Neuronal stem cell (in vitro differentiated cells): ENCODE data around the gene L3MBTL4.

Experiments used
- DNase-seq: peaks from one replicate; pipeline ENCODE4 v3.0.0-alpha.2; 2013; ENCODE audit warnings: low spot score
- H2AFZ ChIP-seq: one replicate; pipeline ENCODE4 v1.6.1; 2013; ENCODE audit warnings: mild to moderate bottlenecking, low read length, inconsistent platforms
- H2AK5ac ChIP-seq: 2 replicates; pipeline ENCODE4 v1.6.1; 2013; ENCODE audit warnings: low read depth, mild to moderate bottlenecking, inconsistent platforms, low read length, moderate library complexity, mixed read lengths
- H2BK120ac ChIP-seq: 2 replicates; pipeline ENCODE4 v1.6.1; 2013; ENCODE audit warnings: low read depth, mild to moderate bottlenecking, inconsistent platforms, low read length, moderate library complexity, mixed read lengths
- H2BK12ac ChIP-seq: one replicate; pipeline ENCODE4 v1.6.1; 2013; ENCODE audit warnings: low read length, inconsistent platforms
- H2BK15ac ChIP-seq: 2 replicates; pipeline ENCODE4 v1.6.1; 2013; ENCODE audit warnings: mild to moderate bottlenecking, low read length, inconsistent platforms, mixed read lengths
- H2BK5ac ChIP-seq: one replicate; pipeline ENCODE4 v1.6.1; 2013; ENCODE audit warnings: inconsistent platforms, mild to moderate bottlenecking, low read length, moderate library complexity
- H3K14ac ChIP-seq: one replicate; pipeline ENCODE4 v1.6.1; 2013; ENCODE audit warnings: low read length, inconsistent platforms
- H3K18ac ChIP-seq: 2 replicates; pipeline ENCODE4 v1.6.1; 2013; ENCODE audit warnings: low read length, inconsistent platforms
- H3K23ac ChIP-seq: 2 replicates; pipeline ENCODE4 v1.6.1; 2013; ENCODE audit warnings: low read depth, mild to moderate bottlenecking, mixed read lengths, low read length, inconsistent platforms; ENCODE audit not compliant: poor library complexity
- H3K27ac ChIP-seq: replicated peaks from 3 replicates; pipeline ENCODE4 v1.5.1; 2013; ENCODE audit warnings: low read length, inconsistent platforms
- H3K27me3 ChIP-seq, 3 experiments: 2 replicates each; pipeline ENCODE4 v1.6.1; 2013; ENCODE audit warnings: low read length in 3 of 3, mild to moderate bottlenecking in 2 of 3, inconsistent platforms in 1 of 3, low read depth in 1 of 3, mixed read lengths in 1 of 3, moderate library complexity in 1 of 3; ENCODE audit not compliant: control insufficient read depth in 3 of 3, insufficient read depth in 3 of 3
- H3K36me3 ChIP-seq, 2 donors: replicated peaks in 1 of 2; 2 replicates each; pipeline ENCODE4 v1.6.1; 2013; ENCODE audit warnings: low read length in 2 of 2; ENCODE audit not compliant: control insufficient read depth in 2 of 2, insufficient read depth in 2 of 2
- H3K4ac ChIP-seq: 2 replicates; pipeline ENCODE4 v1.6.1; 2013; ENCODE audit warnings: inconsistent platforms, mild to moderate bottlenecking, low read length, moderate library complexity
- H3K4me1 ChIP-seq, 2 donors: 1 replicate in 1 of 2; 2 replicates in 1 of 2; pipeline ENCODE4 v1.6.1; 2013; ENCODE audit warnings: low read length in 2 of 2, low read depth in 1 of 2; ENCODE audit not compliant: control insufficient read depth in 2 of 2, insufficient read depth in 1 of 2
- H3K4me2 ChIP-seq: one replicate; pipeline ENCODE4 v1.6.1; 2013; ENCODE audit warnings: mild to moderate bottlenecking, low read length, inconsistent platforms; ENCODE audit not compliant: insufficient read depth, poor library complexity, severe bottlenecking
- H3K4me3 ChIP-seq, 2 donors: 2 replicates each; pipeline ENCODE4 v1.5.1; 2013; ENCODE audit warnings: low read length in 2 of 2, mild to moderate bottlenecking in 2 of 2, inconsistent platforms in 1 of 2, moderate library complexity in 1 of 2
- H3K79me1 ChIP-seq: one replicate; pipeline ENCODE4 v1.6.1; 2013; ENCODE audit warnings: low read depth, mild to moderate bottlenecking, inconsistent platforms, low read length, moderate library complexity
- H3K9ac ChIP-seq: one replicate; pipeline ENCODE4 v1.6.1; 2013; ENCODE audit warnings: mild to moderate bottlenecking, low read depth, low read length, inconsistent platforms; ENCODE audit not compliant: poor library complexity
- H3K9me3 ChIP-seq, 2 donors: replicated peaks in 1 of 2; 2 replicates each; pipeline versions ENCODE3 to v1.6.1; 2013; ENCODE audit warnings: low read length in 2 of 2, mild to moderate bottlenecking in 2 of 2, inconsistent platforms in 1 of 2, low read depth in 1 of 2, mixed read lengths in 1 of 2, moderate library complexity in 1 of 2; ENCODE audit not compliant: control insufficient read depth in 2 of 2, insufficient read depth in 1 of 2
- H4K8ac ChIP-seq: one replicate; pipeline ENCODE4 v1.6.1; 2013; ENCODE audit warnings: low read depth, mild to moderate bottlenecking, inconsistent platforms, low read length, moderate library complexity
- H4K91ac ChIP-seq: one replicate; pipeline ENCODE4 v1.6.1; 2013; ENCODE audit warnings: low read length, low read depth, mild to moderate bottlenecking, inconsistent platforms; ENCODE audit not compliant: poor library complexity
- WGBS, 2 donors: extraction: QIAGEN DNeasy Blood & Tissue Kit; methylation state at CpG; one replicate each; pipeline ENCODE4 v1.1.7; 2013; ENCODE audit warnings: missing lambda C conversion rate in 2 of 2, mixed read lengths in 1 of 2; ENCODE audit not compliant: insufficient read length in 2 of 2, insufficient replicate concordance in 1 of 2; ENCODE audit errors: extremely low coverage in 2 of 2; 5-methylcytosine and 5-hydroxymethylcytosine counted together

Gene L3MBTL4

DNA sequence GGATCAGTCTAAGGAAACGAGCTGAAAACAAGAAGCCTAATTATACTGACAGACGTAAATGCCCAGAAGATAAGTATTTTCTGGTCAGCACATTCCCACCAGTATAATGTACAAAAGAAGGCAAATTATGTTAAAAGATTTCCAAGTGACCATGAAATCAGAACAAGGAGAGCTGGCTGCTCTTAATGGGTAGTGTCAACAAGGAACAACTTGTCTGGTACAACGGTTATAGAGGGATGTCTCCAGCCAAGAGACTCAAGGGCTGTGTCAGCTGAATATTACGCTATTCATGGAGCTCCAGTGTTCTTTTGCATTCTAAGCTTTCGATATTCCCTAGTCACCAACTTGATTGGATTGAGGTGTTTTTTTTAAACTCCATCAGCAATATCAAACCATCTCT, 8.6 kb upstream of the L3MBTL4 start:
- Histone ChIP-seq H3K27me3 (no peaks in the 10 kb centered on the region), H4K8ac (no peak overlapping the region), H3K4ac (no peak overlapping the region), H2AK5ac (no peak overlapping the region), H2BK120ac (no peak overlapping the region), H3K23ac (no peak overlapping the region), H3K79me1 (no peaks in the 10 kb centered on the region), H3K4me3 (no peak overlapping the region), H4K91ac (no peak overlapping the region), H3K9ac (no peak overlapping the region), H3K14ac (no peak overlapping the region), H3K9me3 (no peaks in the 10 kb centered on the region), H2BK12ac (no peak overlapping the region), H3K4me2 (no peak overlapping the region), H2AFZ (no peak overlapping the region), H2BK5ac (no peak overlapping the region), H3K27ac (no peak overlapping the region), H3K36me3 (no peaks in the 10 kb centered on the region), H3K4me1 (no peaks in the 10 kb centered on the region), H2BK15ac (no peak overlapping the region), H3K18ac (no peak overlapping the region)
- DNase-seq, result no peak
- WGBS, 2 donors, result no CpG with 5 or more reads among the region's 5 CpGs

DNA sequence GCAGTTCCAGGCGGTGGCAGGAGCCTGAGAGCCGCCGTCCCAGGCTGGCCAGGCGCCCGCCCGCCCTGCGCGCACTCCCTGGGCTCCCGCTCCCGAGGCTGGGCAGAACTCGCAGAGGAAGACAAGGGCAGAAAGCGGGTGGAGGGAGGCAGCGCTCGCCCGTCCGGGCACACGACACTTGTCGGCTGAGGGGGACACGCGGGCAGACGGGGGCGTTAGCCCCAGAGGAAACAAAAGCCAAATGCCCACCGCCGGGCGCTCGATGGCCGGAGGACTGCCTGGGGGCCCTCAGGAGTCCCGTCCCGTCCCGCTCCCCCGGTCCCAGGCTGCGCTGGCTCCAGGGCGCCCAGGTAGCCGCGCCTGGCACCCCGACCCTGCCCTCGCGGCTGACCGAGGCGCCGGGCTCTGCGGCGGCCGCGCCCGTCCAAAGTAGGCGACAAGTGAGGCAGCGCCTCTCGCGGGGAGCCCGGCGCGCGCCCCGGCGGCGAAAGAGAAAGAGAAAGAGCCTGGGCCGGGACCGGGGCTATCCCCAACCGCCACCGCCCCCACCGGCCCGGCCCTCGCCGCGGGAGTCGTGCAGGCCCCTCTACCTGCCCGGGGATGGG, 491 bp downstream of the L3MBTL4 start:
- no CpG with 5 or more reads among the region's 68 CpGs for WGBS, 2 donors
- Histone ChIP-seq H2BK15ac (no peak overlapping the region), H2AFZ (peak overlapping the region; percentile 80), H3K18ac (peak overlapping the region; percentile 93), H3K27ac (no peak overlapping the region), H3K4me2 (peak overlapping the region; percentile 86), H3K14ac (peak overlapping the region; percentile 71), H2BK5ac (peak overlapping the region; percentile 13), H4K91ac (no peak overlapping the region), H3K9me3 (peaks cover 0 to 5% of the 10 kb centered on the region in 2 donors), H3K4me3 (peak overlapping the region in 1 of 2 donors; percentile 85), H4K8ac (peak overlapping the region; percentile 43), H3K4me1 (no peaks in the 10 kb centered on the region), H2BK12ac (peak overlapping the region; percentile 84), H3K23ac (no peak overlapping the region), H3K9ac (peak overlapping the region; percentile 90), H2BK120ac (peak overlapping the region; percentile 72), H3K36me3 (no peaks in the 10 kb centered on the region), H3K4ac (no peak overlapping the region), H2AK5ac (no peak overlapping the region), H3K79me1 (no peaks in the 10 kb centered on the region), H3K27me3 (peaks cover 13 to 62% (median 33%) of the 10 kb centered on the region in 3 experiments)
- no peak for DNase-seq

DNA sequence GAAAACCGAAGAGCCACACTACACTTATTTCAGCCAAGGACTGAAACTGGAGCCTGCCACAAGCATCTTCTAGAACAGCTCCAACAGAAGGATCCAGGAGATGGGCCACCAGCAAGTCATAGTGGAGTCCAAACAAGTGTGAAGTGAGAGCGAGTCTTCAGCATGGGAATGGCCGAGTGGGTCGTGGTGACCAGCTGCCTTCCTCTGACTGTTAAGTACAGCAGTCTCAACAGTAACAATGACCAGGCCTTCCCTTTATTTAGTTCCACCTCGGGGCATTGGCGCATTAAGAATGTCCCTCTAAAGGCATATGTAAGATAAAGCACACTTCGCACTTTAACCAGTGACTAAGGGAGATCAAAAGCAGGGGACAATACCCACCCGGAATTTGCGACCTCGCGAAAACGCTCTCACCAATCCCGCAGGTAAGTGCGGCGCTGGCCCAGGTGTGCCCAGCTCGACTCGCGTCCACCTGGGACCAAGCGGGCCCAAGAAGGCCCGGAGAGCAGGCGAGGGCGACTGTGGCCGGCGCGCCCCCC, 1.1 kb downstream of the L3MBTL4 start:
- Histone ChIP-seq H2BK15ac (no peak overlapping the region), H3K18ac (peak overlapping the region; percentile 93), H2BK120ac (no peak overlapping the region), H2BK12ac (no peak overlapping the region), H2AK5ac (no peak overlapping the region), H3K4ac (no peak overlapping the region), H3K27ac (no peak overlapping the region), H3K4me2 (peak overlapping the region; percentile 86), H3K36me3 (no peaks in the 10 kb centered on the region), H3K4me1 (no peaks in the 10 kb centered on the region), H3K4me3 (peak overlapping the region in 1 of 2 donors; percentile 85), H2BK5ac (peak overlapping the region; percentile 13), H3K79me1 (no peaks in the 10 kb centered on the region), H2AFZ (no peak overlapping the region), H3K9me3 (peaks cover 0 to 5% of the 10 kb centered on the region in 2 donors), H3K9ac (peak overlapping the region; percentile 70), H4K8ac (no peak overlapping the region), H3K27me3 (peaks cover 13 to 62% (median 33%) of the 10 kb centered on the region in 3 experiments), H4K91ac (no peak overlapping the region), H3K23ac (no peak overlapping the region), H3K14ac (peak overlapping the region; percentile 71)
- DNase-seq, result no peak
- no CpG with 5 or more reads among the region's 25 CpGs for WGBS, 2 donors

DNA sequence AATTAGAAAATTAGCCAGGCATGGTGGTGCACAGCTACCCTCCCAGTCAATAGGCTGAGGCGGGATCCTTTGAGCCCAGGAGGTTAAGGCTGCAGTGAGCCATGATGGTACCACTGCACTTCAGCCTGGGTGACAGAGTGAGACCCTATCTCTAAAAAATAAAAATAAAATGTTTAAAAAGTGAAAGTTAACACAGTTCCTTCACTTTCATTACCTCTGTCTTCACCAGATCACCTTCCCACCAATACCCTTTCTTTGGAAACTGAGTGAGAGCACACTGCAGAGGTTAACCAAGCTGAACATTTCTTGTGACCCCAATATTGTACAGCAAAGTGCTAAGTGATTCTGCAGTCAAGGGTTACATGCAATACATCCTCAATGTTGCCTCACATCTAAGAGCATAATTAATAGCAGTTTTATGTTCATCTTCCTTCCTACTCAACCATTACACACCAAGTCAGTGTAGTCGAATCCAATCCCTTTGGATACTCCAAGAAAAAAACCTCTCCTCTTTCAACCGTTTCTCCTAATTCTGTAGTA, 1.7 kb downstream of the L3MBTL4 start:
- H2BK5ac ChIP-seq, result no peak overlapping the region
- H3K4me1 ChIP-seq, result no peaks in the 10 kb centered on the region
- H3K27ac ChIP-seq, result no peak overlapping the region
- no peak overlapping the region for H2AFZ ChIP-seq
- H3K9ac ChIP-seq, result no peak overlapping the region
- no peak overlapping the region for H3K4me3 ChIP-seq
- no peak overlapping the region for H3K18ac ChIP-seq
- no peak overlapping the region for H3K4ac ChIP-seq
- no peak overlapping the region for H4K91ac ChIP-seq
- H2BK15ac ChIP-seq, result no peak overlapping the region
- H2BK12ac ChIP-seq, result no peak overlapping the region
- H3K9me3 ChIP-seq, result peaks cover 0 to 5% of the 10 kb centered on the region in 2 donors
- no peak for DNase-seq
- H3K14ac ChIP-seq, result no peak overlapping the region
- H3K23ac ChIP-seq, result no peak overlapping the region
- H2BK120ac ChIP-seq, result no peak overlapping the region
- H3K4me2 ChIP-seq, result no peak overlapping the region
- no peak overlapping the region for H2AK5ac ChIP-seq
- H3K79me1 ChIP-seq, result no peaks in the 10 kb centered on the region
- H3K27me3 ChIP-seq, result peaks cover 13 to 62% (median 33%) of the 10 kb centered on the region in 3 experiments
- WGBS, 2 donors, result no CpG with 5 or more reads among the region's 3 CpGs
- no peak overlapping the region for H4K8ac ChIP-seq
- H3K36me3 ChIP-seq, result no peaks in the 10 kb centered on the region
